ENCODE data around the gene OR56A4. TPM values are rescaled to one million over a fixed set of nuclear protein-coding genes. Genes with fewer than 3 reads are reported as not detected.
A peak's percentile ranks its signal among the peaks of the same experiment; 100 is the strongest.

Gene OR56A4
- total RNA-seq, 4 donors from 2014 or later: not detected

- H3K27me3 ChIP-seq: no peaks in the 10 kb centered on the region
- H3K27ac ChIP-seq: no peak overlapping the region
- no peaks in the 10 kb centered on the region for H3K36me3 ChIP-seq
- H3K4me3 ChIP-seq (replicated peaks in 1 of 3): no peak overlapping the region
- no peaks in the 10 kb centered on the region for H3K4me1 ChIP-seq
- 86 to 90% methylated on average over 1 of the region's 1 CpG for WGBS, 2 donors
- intact Hi-C loops (cut with DNase I): loop anchor here (10.0 kb wide), 1 partner anchor 327 kb away; no protein-coding TSS in a partner anchor
- H3K9me3 ChIP-seq: no peaks in the 10 kb centered on the region
- DNase-seq: no peak
- TF ChIP-seq CTCF (IDR thresholded peaks at IDR 0.05) (no peak), POLR2A (IDR thresholded peaks at IDR 0.05) (no peak)
Measured at GRCh38 chr11:6027501-6027900, 20.8 kb upstream of the OR56A4 start.

GRCh38 chr11:6025056-6025455 lies 18.3 kb upstream of the OR56A4 start:
- Histone ChIP-seq H3K36me3 (no peaks in the 10 kb centered on the region), H3K4me1 (no peaks in the 10 kb centered on the region), H3K4me3 (replicated peaks in 1 of 3) (no peak overlapping the region), H3K27me3 (no peaks in the 10 kb centered on the region), H3K9me3 (no peaks in the 10 kb centered on the region), H3K27ac (no peak overlapping the region)
- DNase-seq: no peak
- TF ChIP-seq CTCF (IDR thresholded peaks at IDR 0.05) (no peak), POLR2A (IDR thresholded peaks at IDR 0.05) (no peak)
- intact Hi-C loops (cut with DNase I): loop anchor here (10.0 kb wide), 1 partner anchor 330 kb away; no protein-coding TSS in a partner anchor
- WGBS, 2 donors: 47 to 66% methylated on average over 2 of the region's 2 CpGs

- DNase-seq: no peak
- no peaks in the 10 kb centered on the region for H3K36me3 ChIP-seq
- TF ChIP-seq CTCF (IDR thresholded peaks at IDR 0.05) (peak in 3 of 6 experiments; percentile 32 to 39 (median 34)), POLR2A (IDR thresholded peaks at IDR 0.05) (no peak)
- H3K9me3 ChIP-seq: no peaks in the 10 kb centered on the region
- H3K4me1 ChIP-seq: no peaks in the 10 kb centered on the region
- no peak overlapping the region for H3K4me3 ChIP-seq (replicated peaks in 1 of 3)
- H3K27me3 ChIP-seq: no peaks in the 10 kb centered on the region
- intact Hi-C loops (cut with DNase I): loop anchor here (10.0 kb wide), 1 partner anchor 332 kb away; no protein-coding TSS in a partner anchor
- 2 to 4% methylated on average over 4 of the region's 4 CpGs for WGBS, 2 donors
- no peak overlapping the region for H3K27ac ChIP-seq
Measured at GRCh38 chr11:6022956-6023355, 16.2 kb upstream of the OR56A4 start.

- whole genome bisulfite sequencing, 2 donors: 69% methylated on average over 3 of the region's 3 CpGs; no CpG with 5 or more reads in 1 of the 2 donors
- H3K4me1 ChIP-seq: no peaks in the 10 kb centered on the region
Measured at GRCh38 chr11:6013042-6013441, 6.3 kb upstream of the OR56A4 start.

More at GRCh38 chr11:6013042-6013441, 6.3 kb upstream of the OR56A4 start:
- intact Hi-C loops (cut with DNase I): no loop called here
- Histone ChIP-seq H3K36me3 (no peaks in the 10 kb centered on the region), H3K4me3 (replicated peaks in 1 of 3) (no peak overlapping the region), H3K27ac (no peak overlapping the region), H3K9me3 (no peaks in the 10 kb centered on the region), H3K27me3 (no peaks in the 10 kb centered on the region)
- TF ChIP-seq POLR2A (IDR thresholded peaks at IDR 0.05): no peak
- no peak for TF ChIP-seq CTCF (IDR thresholded peaks at IDR 0.05)
- no peak for DNase-seq

All from thyroid gland (tissue), 4 donors.